GM23338 (cell line): Measurements from ENCODE around the gene TBX10. TPM values are rescaled to one million over a fixed set of nuclear protein-coding genes. Genes with fewer than 3 reads are reported as not detected.
A peak's percentile ranks its signal among the peaks of the same experiment; 100 is the strongest.

ENCODE experiments used
- ATAC-seq: fragments of 200-7000 bp; cut with Tn5 transposase; 3 replicates; pipeline ENCODE4 v1.9.1; 2020
- DNase-seq: peaks from one replicate; pipeline ENCODE4 v3.0.0-alpha.2; 2015; ENCODE audit warnings: low spot score
- H2AFZ ChIP-seq: fragments of 200-600 bp; sonication (generic); 2 replicates; pipeline ENCODE4 v1.8.0; 2016; ENCODE audit warnings: antibody characterized with exemption, mild to moderate bottlenecking, moderate library complexity
- H3F3A ChIP-seq: fragments of 200-600 bp; sonication (generic); replicated peaks from 2 replicates; pipeline ENCODE4 v1.8.0; 2017; ENCODE audit warnings: antibody characterized with exemption, mixed run types, low read depth
- H3K27ac ChIP-seq: fragments of 200-600 bp; sonication (generic); 2 replicates; pipeline ENCODE4 v1.6.1; 2016; ENCODE audit warnings: low read depth
- H3K27me3 ChIP-seq: fragments of 200-600 bp; sonication (generic); 2 replicates; pipeline ENCODE4 v1.8.0; 2016; ENCODE audit warnings: mild to moderate bottlenecking, mixed run types, moderate library complexity; ENCODE audit not compliant: insufficient read depth
- H3K36me3 ChIP-seq: fragments of 200-600 bp; sonication (generic); 2 replicates; pipeline ENCODE4 v1.8.0; 2016; ENCODE audit warnings: mild to moderate bottlenecking; ENCODE audit not compliant: insufficient read depth
- H3K4me1 ChIP-seq: fragments of 200-600 bp; sonication (generic); 2 replicates; pipeline ENCODE4 v1.8.0; 2016; ENCODE audit warnings: mild to moderate bottlenecking, moderate library complexity; ENCODE audit not compliant: insufficient read depth
- H3K4me2 ChIP-seq: fragments of 200-600 bp; sonication (generic); 2 replicates; pipeline ENCODE4 v1.7.1; 2017; ENCODE audit warnings: mixed run types
- H3K4me3 ChIP-seq: fragments of 200-600 bp; sonication (generic); 2 replicates; pipeline ENCODE4 v1.6.1; 2016; ENCODE audit warnings: mixed run types
- H3K79me2 ChIP-seq: fragments of 200-600 bp; sonication (generic); replicated peaks from 2 replicates; pipeline ENCODE4 v1.8.0; 2017; ENCODE audit warnings: mild to moderate bottlenecking; ENCODE audit not compliant: insufficient read depth
- H3K9me2 ChIP-seq: fragments of 200-600 bp; sonication (generic); 2 replicates; pipeline ENCODE4 v1.8.0; 2017; ENCODE audit not compliant: insufficient read depth
- H4K20me1 ChIP-seq: fragments of 200-600 bp; sonication (generic); replicated peaks from 2 replicates; pipeline ENCODE4 v1.8.0; 2017; ENCODE audit warnings: mild to moderate bottlenecking; ENCODE audit not compliant: insufficient read depth
- H3K27ac Mint-ChIP-seq: 2 replicates; pipeline ENCODE4 v1.8.0; 2020; ENCODE audit warnings: inconsistent platforms, mild to moderate bottlenecking, moderate library complexity, mixed read lengths
- H3K27me3 Mint-ChIP-seq: 3 replicates; pipeline ENCODE4 v1.8.0; 2022; ENCODE audit warnings: low read depth, mild to moderate bottlenecking, moderate library complexity, mixed read lengths, inconsistent platforms; ENCODE audit not compliant: insufficient read depth, poor library complexity
- H3K36me3 Mint-ChIP-seq: 3 replicates; pipeline ENCODE4 v1.8.0; 2021; ENCODE audit warnings: low read depth, mild to moderate bottlenecking, inconsistent platforms, moderate library complexity, mixed read lengths
- H3K4me1 Mint-ChIP-seq: 3 replicates; pipeline ENCODE4 v1.8.0; 2020; ENCODE audit warnings: mild to moderate bottlenecking, inconsistent platforms, mixed read lengths
- H3K4me3 Mint-ChIP-seq: 3 replicates; pipeline ENCODE4 v1.8.0; 2021; ENCODE audit warnings: moderate library complexity, mild to moderate bottlenecking, inconsistent platforms, mixed read lengths
- H3K9me3 Mint-ChIP-seq: 3 replicates; pipeline ENCODE4 v1.8.0; 2020; ENCODE audit warnings: moderate library complexity, mild to moderate bottlenecking, inconsistent platforms, mixed read lengths
- CREB1 ChIP-seq: fragments of 250-450 bp; sonication (Bioruptor Pico); IDR thresholded peaks from 2 replicates; pipeline ENCODE4 v1.5.0; 2020; ENCODE audit warnings: low read depth, mild to moderate bottlenecking, moderate library complexity
- CTCF ChIP-seq, 2 experiments: fragments of 200-600 bp in 1 of 2; sonication (generic) in 1 of 2; conservative IDR thresholded peaks; 2 replicates each; pipeline versions ENCODE4 v1.5.1 to v1.6.1; 2016 to 2017; ENCODE audit warnings: antibody characterized with exemption in 2 of 2, low read depth in 2 of 2, mild to moderate bottlenecking in 2 of 2, moderate library complexity in 1 of 2
- EZH2 ChIP-seq: fragments of 200-600 bp; sonication (generic); IDR thresholded peaks from one replicate; pipeline ENCODE4 v1.8.0; 2017; ENCODE audit warnings: antibody characterized with exemption, mild to moderate bottlenecking, low read depth; ENCODE audit not compliant: unreplicated experiment
- EZH2phosphoT487 ChIP-seq: fragments of 200-600 bp; sonication (generic); IDR thresholded peaks from one replicate; pipeline ENCODE4 v1.8.1; 2018; ENCODE audit warnings: antibody characterized with exemption; ENCODE audit not compliant: unreplicated experiment
- JUNB ChIP-seq: IDR thresholded peaks from one replicate; pipeline ENCODE4 v1.6.1; 2016; ENCODE audit warnings: antibody characterized with exemption; ENCODE audit not compliant: unreplicated experiment
- NANOG ChIP-seq: IDR thresholded peaks from 2 replicates; pipeline ENCODE4 v1.6.1; 2016; ENCODE audit warnings: antibody characterized with exemption, borderline replicate concordance
- POLR2AphosphoS5 ChIP-seq: IDR thresholded peaks from 2 replicates; pipeline ENCODE4 v1.6.1; 2016; ENCODE audit warnings: antibody characterized with exemption, low read depth
- REST ChIP-seq: IDR thresholded peaks from one replicate; pipeline ENCODE4 v1.6.1; 2018; ENCODE audit warnings: antibody characterized with exemption; ENCODE audit not compliant: unreplicated experiment
- STAT1 ChIP-seq: IDR thresholded peaks from one replicate; pipeline ENCODE4 v1.6.1; 2016; ENCODE audit warnings: antibody characterized with exemption; ENCODE audit not compliant: unreplicated experiment
- ZNF114 ChIP-seq: fragments of 250-450 bp; sonication (Bioruptor Pico); IDR thresholded peaks from 2 replicates; pipeline ENCODE4 v1.5.0; 2020; ENCODE audit warnings: mild to moderate bottlenecking, moderate library complexity
- ZNF331 ChIP-seq: fragments of 250-450 bp; sonication (Bioruptor Pico); IDR thresholded peaks from 2 replicates; pipeline ENCODE4 v1.5.0; 2020; ENCODE audit warnings: low read depth, mild to moderate bottlenecking, moderate library complexity
- long read RNA-seq: library from polyadenylated mRNA; unstranded; transcript quantifications from one replicate; pipeline ENCODE4 v2.0.0, GENCODE V29; 2020; ENCODE audit not compliant: unreplicated experiment
- polyA plus RNA-seq: library from polyadenylated mRNA; unstranded; fragments of >200 nt; fragmentation: Nextera tagmentation; extraction: Ambion mirVana; gene quantifications from 2 replicates; pipeline ENCODE4 v1.2.1, GENCODE V29; 2016
- total RNA-seq: library from RNA; depleted of rRNA; stranded (reverse); fragments of >200 nt; shearing (Covaris generic); gene quantifications from 2 replicates; pipeline ENCODE4 v1.2.3, GENCODE V29; 2014; rRNA removed
- TF ChIP-seq, protein P1 (sequence below): IDR thresholded peaks from 2 replicates; pipeline ENCODE4 v1.6.1; 2016; ENCODE audit warnings: antibody characterized with exemption
- TF ChIP-seq, protein P2 (sequence below): fragments of 250-450 bp; sonication (Bioruptor Pico); IDR thresholded peaks from 2 replicates; pipeline ENCODE4 v1.5.0; 2020; ENCODE audit warnings: mild to moderate bottlenecking, moderate library complexity

Gene TBX10
- total RNA-seq, result 0.10 TPM in 1 of 2 replicates, not detected in the other
- polyA plus RNA-seq, result not detected in 2 replicates
- long read RNA-seq, partial matches to known transcripts, result 1 of 1 reads
- long read RNA-seq, other reads (novel, unspliced or antisense), result 0 of 1 reads

DNA sequence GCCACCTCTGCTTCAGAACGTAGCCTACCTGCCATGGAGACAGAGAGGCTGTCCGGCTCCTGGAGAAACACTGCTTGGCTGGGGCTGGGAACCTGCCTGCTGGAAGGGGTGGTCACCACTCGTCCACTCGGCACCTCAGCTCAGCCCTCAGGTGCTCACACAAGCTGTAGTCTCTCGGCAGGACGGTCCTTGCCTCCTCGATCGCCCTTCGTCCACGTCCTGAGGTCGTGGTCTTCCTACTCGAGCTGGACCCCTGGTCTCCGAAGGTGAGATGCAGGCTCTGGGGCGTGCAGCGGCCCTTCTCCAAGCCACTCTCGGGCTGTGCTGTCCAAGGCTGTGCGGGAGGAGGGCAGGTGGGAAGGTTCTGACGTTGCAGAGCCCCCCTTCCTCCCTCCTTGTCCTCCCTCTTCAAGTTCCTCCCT is at the start of gene TBX10:
TSS of gene TBX10 (minus strand) at position 326 of the 422 bp plus-strand sequence. CDS start at position 35, 291 bp downstream.
- no peak within 1 kb of the TSS for H3K27ac Mint-ChIP-seq
- H3K27me3 ChIP-seq, result peaks cover 8% of the 10 kb centered on the region
- H3K79me2 ChIP-seq, result no peaks in the 10 kb centered on the region
- H3K4me1 ChIP-seq, result no peaks in the 10 kb centered on the region
- H3K4me2 ChIP-seq, result no peak within 1 kb of the TSS
- H3F3A ChIP-seq, result no peaks in the 10 kb centered on the region
- H3K4me3 Mint-ChIP-seq, result no peak within 1 kb of the TSS
- TF ChIP-seq NANOG, result no peak
- no peak for TF ChIP-seq EZH2phosphoT487
- TF ChIP-seq STAT1, result no peak
- TF ChIP-seq, protein P1, sequence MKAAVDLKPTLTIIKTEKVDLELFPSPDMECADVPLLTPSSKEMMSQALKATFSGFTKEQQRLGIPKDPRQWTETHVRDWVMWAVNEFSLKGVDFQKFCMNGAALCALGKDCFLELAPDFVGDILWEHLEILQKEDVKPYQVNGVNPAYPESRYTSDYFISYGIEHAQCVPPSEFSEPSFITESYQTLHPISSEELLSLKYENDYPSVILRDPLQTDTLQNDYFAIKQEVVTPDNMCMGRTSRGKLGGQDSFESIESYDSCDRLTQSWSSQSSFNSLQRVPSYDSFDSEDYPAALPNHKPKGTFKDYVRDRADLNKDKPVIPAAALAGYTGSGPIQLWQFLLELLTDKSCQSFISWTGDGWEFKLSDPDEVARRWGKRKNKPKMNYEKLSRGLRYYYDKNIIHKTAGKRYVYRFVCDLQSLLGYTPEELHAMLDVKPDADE, result no peak
- no peak for TF ChIP-seq CTCF (conservative IDR thresholded peaks at IDR 0.05; ENCODE audit: low read depth in 2 of 2)
- TF ChIP-seq EZH2, result no peak
- no peak for TF ChIP-seq ZNF331 (CRISPR knock-in tag)
- TF ChIP-seq, protein P2, sequence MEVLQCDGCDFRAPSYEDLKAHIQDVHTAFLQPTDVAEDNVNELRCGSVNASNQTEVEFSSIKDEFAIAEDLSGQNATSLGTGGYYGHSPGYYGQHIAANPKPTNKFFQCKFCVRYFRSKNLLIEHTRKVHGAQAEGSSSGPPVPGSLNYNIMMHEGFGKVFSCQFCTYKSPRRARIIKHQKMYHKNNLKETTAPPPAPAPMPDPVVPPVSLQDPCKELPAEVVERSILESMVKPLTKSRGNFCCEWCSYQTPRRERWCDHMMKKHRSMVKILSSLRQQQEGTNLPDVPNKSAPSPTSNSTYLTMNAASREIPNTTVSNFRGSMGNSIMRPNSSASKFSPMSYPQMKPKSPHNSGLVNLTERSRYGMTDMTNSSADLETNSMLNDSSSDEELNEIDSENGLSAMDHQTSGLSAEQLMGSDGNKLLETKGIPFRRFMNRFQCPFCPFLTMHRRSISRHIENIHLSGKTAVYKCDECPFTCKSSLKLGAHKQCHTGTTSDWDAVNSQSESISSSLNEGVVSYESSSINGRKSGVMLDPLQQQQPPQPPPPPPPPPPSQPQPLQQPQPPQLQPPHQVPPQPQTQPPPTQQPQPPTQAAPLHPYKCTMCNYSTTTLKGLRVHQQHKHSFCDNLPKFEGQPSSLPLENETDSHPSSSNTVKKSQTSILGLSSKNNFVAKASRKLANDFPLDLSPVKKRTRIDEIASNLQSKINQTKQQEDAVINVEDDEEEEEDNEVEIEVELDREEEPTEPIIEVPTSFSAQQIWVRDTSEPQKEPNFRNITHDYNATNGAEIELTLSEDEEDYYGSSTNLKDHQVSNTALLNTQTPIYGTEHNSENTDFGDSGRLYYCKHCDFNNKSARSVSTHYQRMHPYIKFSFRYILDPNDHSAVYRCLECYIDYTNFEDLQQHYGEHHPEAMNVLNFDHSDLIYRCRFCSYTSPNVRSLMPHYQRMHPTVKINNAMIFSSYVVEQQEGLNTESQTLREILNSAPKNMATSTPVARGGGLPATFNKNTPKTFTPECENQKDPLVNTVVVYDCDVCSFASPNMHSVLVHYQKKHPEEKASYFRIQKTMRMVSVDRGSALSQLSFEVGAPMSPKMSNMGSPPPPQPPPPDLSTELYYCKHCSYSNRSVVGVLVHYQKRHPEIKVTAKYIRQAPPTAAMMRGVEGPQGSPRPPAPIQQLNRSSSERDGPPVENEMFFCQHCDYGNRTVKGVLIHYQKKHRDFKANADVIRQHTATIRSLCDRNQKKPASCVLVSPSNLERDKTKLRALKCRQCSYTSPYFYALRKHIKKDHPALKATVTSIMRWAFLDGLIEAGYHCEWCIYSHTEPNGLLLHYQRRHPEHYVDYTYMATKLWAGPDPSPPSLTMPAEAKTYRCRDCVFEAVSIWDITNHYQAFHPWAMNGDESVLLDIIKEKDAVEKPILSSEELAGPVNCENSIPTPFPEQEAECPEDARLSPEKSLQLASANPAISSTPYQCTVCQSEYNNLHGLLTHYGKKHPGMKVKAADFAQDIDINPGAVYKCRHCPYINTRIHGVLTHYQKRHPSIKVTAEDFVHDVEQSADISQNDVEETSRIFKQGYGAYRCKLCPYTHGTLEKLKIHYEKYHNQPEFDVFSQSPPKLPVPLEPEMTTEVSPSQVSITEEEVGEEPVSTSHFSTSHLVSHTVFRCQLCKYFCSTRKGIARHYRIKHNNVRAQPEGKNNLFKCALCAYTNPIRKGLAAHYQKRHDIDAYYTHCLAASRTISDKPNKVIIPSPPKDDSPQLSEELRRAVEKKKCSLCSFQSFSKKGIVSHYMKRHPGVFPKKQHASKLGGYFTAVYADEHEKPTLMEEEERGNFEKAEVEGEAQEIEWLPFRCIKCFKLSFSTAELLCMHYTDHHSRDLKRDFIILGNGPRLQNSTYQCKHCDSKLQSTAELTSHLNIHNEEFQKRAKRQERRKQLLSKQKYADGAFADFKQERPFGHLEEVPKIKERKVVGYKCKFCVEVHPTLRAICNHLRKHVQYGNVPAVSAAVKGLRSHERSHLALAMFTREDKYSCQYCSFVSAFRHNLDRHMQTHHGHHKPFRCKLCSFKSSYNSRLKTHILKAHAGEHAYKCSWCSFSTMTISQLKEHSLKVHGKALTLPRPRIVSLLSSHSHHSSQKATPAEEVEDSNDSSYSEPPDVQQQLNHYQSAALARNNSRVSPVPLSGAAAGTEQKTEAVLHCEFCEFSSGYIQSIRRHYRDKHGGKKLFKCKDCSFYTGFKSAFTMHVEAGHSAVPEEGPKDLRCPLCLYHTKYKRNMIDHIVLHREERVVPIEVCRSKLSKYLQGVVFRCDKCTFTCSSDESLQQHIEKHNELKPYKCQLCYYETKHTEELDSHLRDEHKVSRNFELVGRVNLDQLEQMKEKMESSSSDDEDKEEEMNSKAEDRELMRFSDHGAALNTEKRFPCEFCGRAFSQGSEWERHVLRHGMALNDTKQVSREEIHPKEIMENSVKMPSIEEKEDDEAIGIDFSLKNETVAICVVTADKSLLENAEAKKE, result no peak
- TF ChIP-seq CREB1 (CRISPR knock-in tag), result no peak
- TF ChIP-seq JUNB, result no peak
- TF ChIP-seq REST, result no peak
- TF ChIP-seq POLR2AphosphoS5, result no peak
- TF ChIP-seq ZNF114 (CRISPR knock-in tag), result no peak
- peaks cover 7% of the 10 kb centered on the region; the same call in 1 of the 3 replicates for H3K4me1 Mint-ChIP-seq
- H3K36me3 ChIP-seq, result no peaks in the 10 kb centered on the region
- H4K20me1 ChIP-seq, result no peaks in the 10 kb centered on the region
- ATAC-seq (no peak), DNase-seq (no peak)
- peaks cover 16% of the 10 kb centered on the region for H3K27me3 Mint-ChIP-seq
- no peaks in the 10 kb centered on the region; the same call in 2 of the 3 replicates for H3K36me3 Mint-ChIP-seq
- peak within 1 kb of the TSS; percentile 87 for H2AFZ ChIP-seq
- no peaks in the 10 kb centered on the region; the same call in 2 of the 3 replicates for H3K9me3 Mint-ChIP-seq
- no peak within 1 kb of the TSS for H3K4me3 ChIP-seq
- no peaks in the 10 kb centered on the region for H3K9me2 ChIP-seq
- H3K27ac ChIP-seq, result no peak within 1 kb of the TSS
